GM18505 (cell line): ENCODE data around the gene TPCN1.

ENCODE experiments used
- ATAC-seq: cut with Tn5 transposase; IDR thresholded peaks from one replicate; pipeline ENCODE4 v1.9.1; 2021; ENCODE audit not compliant: unreplicated experiment
- POLR2A ChIP-seq: IDR thresholded peaks from 4 replicates; pipeline ENCODE4 v1.6.1; 2011; ENCODE audit warnings: borderline replicate concordance; ENCODE audit not compliant: insufficient read depth, insufficient read length; ENCODE audit errors: extremely low read depth

The TPCN1 gene

GRCh38 chr12:113290506-113290905, 69.2 kb downstream of the TPCN1 start:
- no peak for TF ChIP-seq POLR2A
- ATAC-seq: no peak

- ATAC-seq: no peak
Observed at GRCh38 chr12:113291586-113291985, 70.3 kb downstream of the TPCN1 start.

GRCh38 chr12:113292091-113292490, 70.8 kb downstream of the TPCN1 start:
- TF ChIP-seq POLR2A: no peak
- no peak for ATAC-seq

More at GRCh38 chr12:113291586-113291985, 70.3 kb downstream of the TPCN1 start:
- TF ChIP-seq POLR2A: no peak

GRCh38 chr12:113292547-113292946, 71.3 kb downstream of the TPCN1 start:
- no peak for ATAC-seq
- no peak for TF ChIP-seq POLR2A

GRCh38 chr12:113293100-113293499, 71.8 kb downstream of the TPCN1 start:
- ATAC-seq: no peak
- no peak for TF ChIP-seq POLR2A

GRCh38 chr12:113295886-113296556, 74.8 kb downstream of the TPCN1 start:
- no peak for ATAC-seq
- TF ChIP-seq POLR2A: no peak

- TF ChIP-seq POLR2A: no peak
- ATAC-seq: no peak
Observed at GRCh38 chr12:113296557-113297213, 75.4 kb downstream of the TPCN1 start.

GRCh38 chr12:113297214-113297587, 75.9 kb downstream of the TPCN1 start:
- no peak for TF ChIP-seq POLR2A
- no peak for ATAC-seq

- no peak for ATAC-seq
Observed at GRCh38 chr12:113297621-113298471, 76.6 kb downstream of the TPCN1 start.

GRCh38 chr12:113298472-113298817, 77.2 kb downstream of the TPCN1 start:
- ATAC-seq: no peak
- TF ChIP-seq POLR2A: no peak

More at GRCh38 chr12:113297621-113298471, 76.6 kb downstream of the TPCN1 start:
- TF ChIP-seq POLR2A: no peak

- no peak for ATAC-seq
- TF ChIP-seq POLR2A: no peak
Observed at GRCh38 chr12:113298861-113299545, 77.7 kb downstream of the TPCN1 start.

GRCh38 chr12:113299619-113300237, 78.5 kb downstream of the TPCN1 start:
- no peak for ATAC-seq
- no peak for TF ChIP-seq POLR2A

GRCh38 chr12:113301811-113302210, 80.5 kb downstream of the TPCN1 start:
- no peak for TF ChIP-seq POLR2A
- ATAC-seq: no peak
